ENCODE measurements around the gene SPI1. TPM values are rescaled to one million over a fixed set of nuclear protein-coding genes. Genes with fewer than 3 reads are reported as not detected.

SPI1 gene
- total RNA-seq, 1 experiment from 2014 or later, result not detected

- no peak overlapping the region for H3K27ac Mint-ChIP-seq (ENCODE audit: unreplicated experiment)
- H3K27me3 ChIP-seq (replicated peaks; ENCODE audit: control insufficient read depth, insufficient read depth, low read length), result no peaks in the 10 kb centered on the region
- peaks cover 4% of the 10 kb centered on the region; the same call in 1 of the 2 replicates for H3K4me1 ChIP-seq
- BruUV-seq (replicated peaks), result no TSS peak
- H3K4me3 ChIP-seq (ENCODE audit: low read depth, low read length), result no peak overlapping the region
- H3K4me3 Mint-ChIP-seq (ENCODE audit: unreplicated experiment), result no peak overlapping the region
- H3K4me1 Mint-ChIP-seq (ENCODE audit: low read depth, unreplicated experiment), result peaks cover 7% of the 10 kb centered on the region
- H3K27me3 Mint-ChIP-seq (ENCODE audit: insufficient read depth, unreplicated experiment), result no peaks in the 10 kb centered on the region
- POLR2A ChIA-PET, result no interaction called here
- CTCF ChIA-PET, result interaction anchor here (0.7 to 1.2 kb wide), 7 partner anchors 34 to 479 kb away, joined by 3 to 5 read pairs (median 3); partner anchors contain the start of gene PSMC3
- H3K9me3 Mint-ChIP-seq (ENCODE audit: unreplicated experiment), result no peaks in the 10 kb centered on the region
- no peaks in the 10 kb centered on the region for H3K36me3 ChIP-seq (ENCODE audit: control insufficient read depth, insufficient read depth, low read length)
- intact Hi-C loops (cut with micrococcal nuclease; ENCODE audit: unreplicated experiment), result loop anchor here (1.0 to 10.0 kb wide), 4 partner anchors 34 to 481 kb away; partner anchors contain the start of gene SLC39A13
- peak; percentile 95 to 96 for TF ChIP-seq CTCF (IDR thresholded peaks at IDR 0.05; ENCODE audit: insufficient read depth in 1 of 2, low read depth in 1 of 2, low read length in 1 of 2, severe bottlenecking in 1 of 2, unreplicated experiment in 1 of 2)
- no peaks in the 10 kb centered on the region for H3K36me3 Mint-ChIP-seq (ENCODE audit: insufficient read depth, unreplicated experiment)
- DNase-seq, result peak; percentile 78 to 88
- H3K9me3 ChIP-seq, result no peaks in the 10 kb centered on the region
Measured at GRCh38 chr11:47373876-47374719, 4.2 kb downstream of the SPI1 start.

GRCh38 chr11:47372422-47372821 is 5.9 kb downstream of the SPI1 start:
- H3K27ac Mint-ChIP-seq (ENCODE audit: unreplicated experiment), result no peak overlapping the region
- ChIA-PET POLR2A (interaction anchor here (0.7 kb wide), 1 partner anchor 316 kb away, joined by 3 read pairs; no protein-coding TSS in a partner anchor), CTCF (interaction anchor here (0.7 kb wide), 1 partner anchor 9 kb away, joined by 3 read pairs; no protein-coding TSS in a partner anchor)
- BruUV-seq (replicated peaks), result no TSS peak
- H3K27me3 Mint-ChIP-seq (ENCODE audit: insufficient read depth, unreplicated experiment), result no peaks in the 10 kb centered on the region
- no peaks in the 10 kb centered on the region for H3K9me3 Mint-ChIP-seq (ENCODE audit: unreplicated experiment)
- no peak overlapping the region for H3K4me3 ChIP-seq (ENCODE audit: low read depth, low read length)
- H3K4me1 Mint-ChIP-seq (ENCODE audit: low read depth, unreplicated experiment), result peaks cover 7% of the 10 kb centered on the region
- no peaks in the 10 kb centered on the region for H3K36me3 ChIP-seq (ENCODE audit: control insufficient read depth, insufficient read depth, low read length)
- intact Hi-C loops (cut with micrococcal nuclease; ENCODE audit: unreplicated experiment), result loop anchor here (10.0 kb wide), 1 partner anchor 482 kb away; no protein-coding TSS in a partner anchor
- H3K9me3 ChIP-seq, result no peaks in the 10 kb centered on the region
- peaks cover 4% of the 10 kb centered on the region; the same call in 1 of the 2 replicates for H3K4me1 ChIP-seq
- TF ChIP-seq CTCF (IDR thresholded peaks at IDR 0.05; ENCODE audit: insufficient read depth in 1 of 2, low read depth in 1 of 2, low read length in 1 of 2, severe bottlenecking in 1 of 2, unreplicated experiment in 1 of 2), result no peak
- no peaks in the 10 kb centered on the region for H3K36me3 Mint-ChIP-seq (ENCODE audit: insufficient read depth, unreplicated experiment)
- H3K27me3 ChIP-seq (replicated peaks; ENCODE audit: control insufficient read depth, insufficient read depth, low read length), result no peaks in the 10 kb centered on the region
- H3K4me3 Mint-ChIP-seq (ENCODE audit: unreplicated experiment), result no peak overlapping the region
- no peak for DNase-seq

GRCh38 chr11:47369676-47370075 is 8.7 kb downstream of the SPI1 start:
- H3K36me3 ChIP-seq (ENCODE audit: control insufficient read depth, insufficient read depth, low read length), result no peaks in the 10 kb centered on the region
- H3K4me3 ChIP-seq (ENCODE audit: low read depth, low read length), result no peak overlapping the region
- BruUV-seq (replicated peaks), result no TSS peak
- ChIA-PET CTCF (no interaction called here), POLR2A (no interaction called here)
- Mint-ChIP-seq H3K4me1 (ENCODE audit: low read depth, unreplicated experiment) (peaks cover 7% of the 10 kb centered on the region), H3K27me3 (ENCODE audit: insufficient read depth, unreplicated experiment) (peaks cover 3% of the 10 kb centered on the region), H3K4me3 (ENCODE audit: unreplicated experiment) (no peak overlapping the region), H3K9me3 (ENCODE audit: unreplicated experiment) (no peaks in the 10 kb centered on the region), H3K27ac (ENCODE audit: unreplicated experiment) (no peak overlapping the region), H3K36me3 (ENCODE audit: insufficient read depth, unreplicated experiment) (no peaks in the 10 kb centered on the region)
- intact Hi-C loops (cut with micrococcal nuclease; ENCODE audit: unreplicated experiment), result loop anchor here (10.0 kb wide), 1 partner anchor 485 kb away; no protein-coding TSS in a partner anchor
- TF ChIP-seq CTCF (IDR thresholded peaks at IDR 0.05; ENCODE audit: insufficient read depth in 1 of 2, low read depth in 1 of 2, low read length in 1 of 2, severe bottlenecking in 1 of 2, unreplicated experiment in 1 of 2), result no peak
- peaks cover 4% of the 10 kb centered on the region; the same call in 1 of the 2 replicates for H3K4me1 ChIP-seq
- no peak for DNase-seq
- H3K9me3 ChIP-seq, result no peaks in the 10 kb centered on the region
- H3K27me3 ChIP-seq (replicated peaks; ENCODE audit: control insufficient read depth, insufficient read depth, low read length), result no peaks in the 10 kb centered on the region

Measured in Caco-2 (cell line).